Stomach (tissue), 4 donors: Measurements from ENCODE around the gene ZNF584.

Experiments
- EP300 ChIP-seq: sonication (generic); formaldehyde crosslinking; IDR thresholded peaks from one replicate; pipeline ENCODE4 v1.6.1; 2017; ENCODE audit warnings: antibody characterized with exemption
- POLR2A ChIP-seq, 4 donors: fragments of 450-650 bp; IDR thresholded peaks; one replicate each; pipeline ENCODE4 v1.6.1; 2016; ENCODE audit warnings: antibody characterized with exemption in 4 of 4, control low read depth in 2 of 4, mild to moderate bottlenecking in 1 of 4, moderate library complexity in 1 of 4
- TF ChIP-seq, protein P1 (sequence below), 7 experiments: fragments of 450-650 bp in 4 of 7; fragments of 200-600 bp in 3 of 7; sonication (generic) in 3 of 7; IDR thresholded peaks; one replicate each; pipeline ENCODE4 v1.5.1; 2016 to 2019; ENCODE audit warnings: antibody characterized with exemption in 7 of 7, control low read depth in 2 of 7, mild to moderate bottlenecking in 1 of 7

DNA sequence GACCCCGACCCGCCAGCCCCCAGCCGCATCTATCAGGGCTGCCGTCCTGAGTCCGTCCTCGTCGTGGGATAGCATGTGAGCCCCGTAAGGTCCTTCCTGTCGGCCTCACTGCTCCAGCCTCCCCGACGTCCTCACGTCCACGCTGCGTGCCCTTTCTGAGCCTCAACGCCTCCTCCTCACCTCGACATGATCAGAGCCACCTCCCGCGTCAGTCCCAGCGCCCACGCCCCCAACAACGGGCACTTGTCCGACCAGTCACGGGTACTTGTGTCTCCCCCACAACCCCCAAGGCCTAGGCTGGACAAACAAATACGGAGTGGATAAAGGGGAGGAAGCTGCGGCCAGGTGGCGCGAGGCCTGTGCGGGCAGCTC lies 46.6 kb upstream of the ZNF584 start:
- TF ChIP-seq POLR2A (IDR thresholded peaks at IDR 0.05) (no peak), EP300 (no peak)
- TF ChIP-seq, protein P1, sequence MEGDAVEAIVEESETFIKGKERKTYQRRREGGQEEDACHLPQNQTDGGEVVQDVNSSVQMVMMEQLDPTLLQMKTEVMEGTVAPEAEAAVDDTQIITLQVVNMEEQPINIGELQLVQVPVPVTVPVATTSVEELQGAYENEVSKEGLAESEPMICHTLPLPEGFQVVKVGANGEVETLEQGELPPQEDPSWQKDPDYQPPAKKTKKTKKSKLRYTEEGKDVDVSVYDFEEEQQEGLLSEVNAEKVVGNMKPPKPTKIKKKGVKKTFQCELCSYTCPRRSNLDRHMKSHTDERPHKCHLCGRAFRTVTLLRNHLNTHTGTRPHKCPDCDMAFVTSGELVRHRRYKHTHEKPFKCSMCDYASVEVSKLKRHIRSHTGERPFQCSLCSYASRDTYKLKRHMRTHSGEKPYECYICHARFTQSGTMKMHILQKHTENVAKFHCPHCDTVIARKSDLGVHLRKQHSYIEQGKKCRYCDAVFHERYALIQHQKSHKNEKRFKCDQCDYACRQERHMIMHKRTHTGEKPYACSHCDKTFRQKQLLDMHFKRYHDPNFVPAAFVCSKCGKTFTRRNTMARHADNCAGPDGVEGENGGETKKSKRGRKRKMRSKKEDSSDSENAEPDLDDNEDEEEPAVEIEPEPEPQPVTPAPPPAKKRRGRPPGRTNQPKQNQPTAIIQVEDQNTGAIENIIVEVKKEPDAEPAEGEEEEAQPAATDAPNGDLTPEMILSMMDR (IDR thresholded peaks at IDR 0.05), result no peak
